Esophagus muscularis mucosa (tissue), 3 donors: ENCODE measurements around the gene ATP6V1C2.

ENCODE experiments used
- CTCF ChIP-seq, 3 experiments: fragments of 200-600 bp in 2 of 3; fragments of 450-650 bp in 1 of 3; sonication (generic) in 2 of 3; IDR thresholded peaks; one replicate each; pipeline ENCODE4 v1.5.1; 2017 to 2019; ENCODE audit warnings: antibody characterized with exemption in 3 of 3, mild to moderate bottlenecking in 2 of 3, moderate library complexity in 1 of 3
- POLR2A ChIP-seq: fragments of 450-650 bp; IDR thresholded peaks from one replicate; pipeline ENCODE4 v1.6.1; 2017; ENCODE audit warnings: antibody characterized with exemption, moderate library complexity, mild to moderate bottlenecking, low read depth

GRCh38 chr2:10784719-10785118, 63.3 kb downstream of the ATP6V1C2 start:
- TF ChIP-seq CTCF (IDR thresholded peaks at IDR 0.05), result no peak
- TF ChIP-seq POLR2A, result no peak
